Ovary (tissue), 9 donors: ENCODE results near the gene GPR137. TPM values are rescaled to one million over a fixed set of nuclear protein-coding genes. Genes with fewer than 3 reads are reported as not detected.

ENCODE experiments used
- DNase-seq, 5 donors: peaks; one replicate each; pipeline ENCODE4 v3.0.0-alpha.2; 2019 to 2020
- H3K27ac ChIP-seq, 2 donors: fragments of 200-600 bp; one replicate each; pipeline versions ENCODE4 v1.5.1 to v1.8.0; 2019 to 2022
- H3K27me3 ChIP-seq: fragments of 200-600 bp; one replicate; pipeline ENCODE4 v1.8.0; 2022
- H3K36me3 ChIP-seq: fragments of 200-600 bp; sonication (generic); one replicate; pipeline ENCODE4 v1.5.1; 2019
- H3K4me1 ChIP-seq: one replicate; pipeline ENCODE4 v1.8.1; 2013; ENCODE audit warnings: mild to moderate bottlenecking, moderate library complexity; ENCODE audit not compliant: insufficient read depth
- H3K4me3 ChIP-seq: fragments of 200-600 bp; sonication (generic); one replicate; pipeline ENCODE4 v1.5.1; 2017
- H3K9me3 ChIP-seq, 2 donors: fragments of 200-600 bp in 1 of 2; sonication (generic) in 1 of 2; one replicate each; pipeline versions ENCODE4 v1.5.1 to v1.8.1; 2013 to 2019; ENCODE audit warnings: mild to moderate bottlenecking in 1 of 2, moderate library complexity in 1 of 2
- EP300 ChIP-seq: sonication (generic); formaldehyde crosslinking; IDR thresholded peaks from one replicate; pipeline ENCODE4 v1.6.1; 2017; ENCODE audit warnings: antibody characterized with exemption
- POLR2A ChIP-seq: fragments of 450-650 bp; IDR thresholded peaks from one replicate; pipeline ENCODE4 v1.6.1; 2017; ENCODE audit warnings: antibody characterized with exemption, mild to moderate bottlenecking, moderate library complexity
- WGBS, 3 donors: extraction: QIAGEN DNeasy Blood & Tissue Kit in 1 of 3; methylation state at CpG; one replicate each; pipeline versions ENCODE4 v1.1.5 to v1.1.7; 2013 to 2017; 5-methylcytosine and 5-hydroxymethylcytosine counted together
- intact Hi-C, 4 donors: fragments of 100-400 bp; cut with DNase I; formaldehyde crosslinking; loops; one replicate each; pipeline versions ENCODE4 v1.11.0 to v1.15.1; 2022 to 2023
- polyA plus RNA-seq, 2 donors: library from polyadenylated mRNA; stranded (reverse); fragments of 200-250 nt in 1 of 2; fragments of 350-450 nt in 1 of 2; fragmentation: Illumina TruSeq in 1 of 2; extraction: RNeasy Lipid Tissue Mini Kit (QIAGEN cat#74804) in 1 of 2; gene quantifications; one replicate each; pipeline ENCODE4 v1.2.3, GENCODE V29; 2013 to 2014
- total RNA-seq, 7 donors: library from RNA; depleted of rRNA in 2 of 7; stranded (reverse); fragments of >200 nt in 2 of 7; fragmentation: NEBNext Ultra II Directional in 3 of 7; extraction: Animal tissue kit (Norgen Biotek cat#: 25700) in 3 of 7; gene quantifications; one replicate each; pipeline versions ENCODE4 v1.1.0 to v1.2.4, GENCODE V29; 2016 to 2023
- TF ChIP-seq, protein P1 (sequence below), 3 donors: fragments of 450-650 bp in 2 of 3; fragments of 200-600 bp in 1 of 3; IDR thresholded peaks; one replicate each; pipeline versions ENCODE4 v1.5.1 to v1.8.0; 2016 to 2022; ENCODE audit warnings: antibody characterized with exemption in 3 of 3, mild to moderate bottlenecking in 1 of 3
- donor health status: DM: no; HTN: no; CAD: no; lungs with moderate emphysema.
- donor health status: DM: no; HTN: no; CAD: no.
- donor health status: Bipolar disorder and iron deficiency.
- donor health status: DM: yes; HTN: yes; CAD: no.
- donor health status: DM: no; HTN: no; CAD: no.
- donor health status: DM: yes; HTN: yes; CAD: no.

The GPR137 gene
- total and polyA plus RNA-seq, 9 donors = 3.1 to 30.9 (median 23.2) TPM

- Histone ChIP-seq H3K4me3 (no peak overlapping the region), H3K36me3 (no peaks in the 10 kb centered on the region), H3K27me3 (no peaks in the 10 kb centered on the region), H3K27ac (no peak overlapping the region), H3K4me1 (peaks cover 11% of the 10 kb centered on the region), H3K9me3 (no peaks in the 10 kb centered on the region)
- DNase-seq = peak in 1 of 5 donors; percentile 26
- 78 to 87% (median 79%) methylated on average over 5 of the region's 5 CpGs for WGBS, 3 donors
- intact Hi-C loops = no loop called here
- TF ChIP-seq, protein P1, sequence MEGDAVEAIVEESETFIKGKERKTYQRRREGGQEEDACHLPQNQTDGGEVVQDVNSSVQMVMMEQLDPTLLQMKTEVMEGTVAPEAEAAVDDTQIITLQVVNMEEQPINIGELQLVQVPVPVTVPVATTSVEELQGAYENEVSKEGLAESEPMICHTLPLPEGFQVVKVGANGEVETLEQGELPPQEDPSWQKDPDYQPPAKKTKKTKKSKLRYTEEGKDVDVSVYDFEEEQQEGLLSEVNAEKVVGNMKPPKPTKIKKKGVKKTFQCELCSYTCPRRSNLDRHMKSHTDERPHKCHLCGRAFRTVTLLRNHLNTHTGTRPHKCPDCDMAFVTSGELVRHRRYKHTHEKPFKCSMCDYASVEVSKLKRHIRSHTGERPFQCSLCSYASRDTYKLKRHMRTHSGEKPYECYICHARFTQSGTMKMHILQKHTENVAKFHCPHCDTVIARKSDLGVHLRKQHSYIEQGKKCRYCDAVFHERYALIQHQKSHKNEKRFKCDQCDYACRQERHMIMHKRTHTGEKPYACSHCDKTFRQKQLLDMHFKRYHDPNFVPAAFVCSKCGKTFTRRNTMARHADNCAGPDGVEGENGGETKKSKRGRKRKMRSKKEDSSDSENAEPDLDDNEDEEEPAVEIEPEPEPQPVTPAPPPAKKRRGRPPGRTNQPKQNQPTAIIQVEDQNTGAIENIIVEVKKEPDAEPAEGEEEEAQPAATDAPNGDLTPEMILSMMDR (IDR thresholded peaks at IDR 0.05) = no peak
- TF ChIP-seq POLR2A (no peak), EP300 (no peak)
Observed at GRCh38 chr11:64238999-64239398, 46.6 kb upstream of the GPR137 start.

DNA sequence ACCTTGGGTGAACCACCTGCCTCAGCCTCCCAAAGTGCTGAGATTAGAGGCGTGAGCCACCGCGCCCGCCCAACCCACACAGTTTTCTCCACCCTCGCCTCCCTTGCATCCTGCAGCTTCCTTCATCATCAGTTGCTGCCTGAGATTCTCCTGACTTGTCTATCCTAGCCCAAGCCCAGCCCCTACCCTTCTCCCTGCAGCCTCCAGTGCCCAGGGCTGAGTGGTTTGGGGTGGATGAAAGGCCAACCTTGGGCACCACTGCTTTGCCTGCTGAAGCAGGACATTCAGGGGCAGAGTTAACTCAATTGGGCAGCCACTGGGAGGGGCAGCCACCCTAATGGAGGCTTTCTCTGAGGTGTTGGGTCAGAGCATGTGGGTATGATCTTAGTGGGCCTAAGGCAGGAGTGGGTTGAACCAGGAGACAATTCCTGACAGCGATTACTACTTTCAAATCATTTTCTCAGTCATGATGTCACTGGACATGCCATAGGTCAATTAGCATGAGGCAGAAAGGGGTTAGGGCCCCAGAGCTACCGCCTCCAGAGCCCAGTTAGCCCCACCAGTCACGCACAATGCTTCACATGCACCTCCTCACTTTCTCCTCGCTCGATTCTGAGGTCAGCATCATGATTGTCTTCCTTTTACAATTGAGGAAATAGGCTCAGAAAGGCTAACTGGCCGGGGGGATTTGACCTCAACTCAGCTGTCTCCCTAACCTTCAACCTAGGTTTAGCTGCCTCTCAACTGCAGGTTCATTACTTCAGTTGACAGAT, 45.8 kb upstream of the GPR137 start:
- TF ChIP-seq, protein P1 (IDR thresholded peaks at IDR 0.05) = no peak
- TF ChIP-seq POLR2A (no peak), EP300 (no peak)
- H3K36me3 ChIP-seq = no peaks in the 10 kb centered on the region
- intact Hi-C loops = loop anchor here in 1 of 4 donors (5.0 kb wide), 1 partner anchor 67 kb away; the partner anchor contains the start of gene ESRRA
- WGBS, 3 donors = 81 to 84% (median 82%) methylated on average over 11 of the region's 11 CpGs
- peaks cover 10% of the 10 kb centered on the region for H3K4me1 ChIP-seq
- peak overlapping the region; percentile 89 to 99 for H3K27ac ChIP-seq
- DNase-seq = peak in 1 of 5 donors; percentile 36
- H3K9me3 ChIP-seq = no peaks in the 10 kb centered on the region
- peak overlapping the region; percentile 96 for H3K4me3 ChIP-seq
- no peaks in the 10 kb centered on the region for H3K27me3 ChIP-seq

- intact Hi-C loops = loop anchor here in 1 of 4 donors (1.0 to 5.0 kb wide), 2 partner anchors 30 to 67 kb away; partner anchors contain the start of gene ESRRA
- no peaks in the 10 kb centered on the region for H3K36me3 ChIP-seq
- peak within 1 kb of the TSS; percentile 96 for H3K4me3 ChIP-seq
- TF ChIP-seq POLR2A (peak; percentile 82), EP300 (peak; percentile 91)
- TF ChIP-seq, protein P1 (IDR thresholded peaks at IDR 0.05) = peak in 1 of 3 donors; percentile 24
- H3K27ac ChIP-seq = peak within 1 kb of the TSS; percentile 89 to 99
- H3K27me3 ChIP-seq = no peaks in the 10 kb centered on the region
- H3K9me3 ChIP-seq = no peaks in the 10 kb centered on the region
- peak; percentile 97 to 99 (median 98) for DNase-seq
- peaks cover 8% of the 10 kb centered on the region for H3K4me1 ChIP-seq
- 2 to 4% (median 2%) methylated on average over 48 to 58 of the region's 58 CpGs for WGBS, 3 donors
Observed at GRCh38 chr11:64240435-64241240, 45.0 kb upstream of the GPR137 start, which contains the start of gene FKBP2. Gene FKBP2, plus strand, starts transcription at chr11:64241095. Its CDS starts 1,293 bp downstream, at chr11:64242388.

GRCh38 chr11:64241241-64241490, 44.5 kb upstream of the GPR137 start:
- TF ChIP-seq POLR2A = no peak
- TF ChIP-seq EP300 = no peak
- TF ChIP-seq, protein P1 (IDR thresholded peaks at IDR 0.05) = no peak

More at GRCh38 chr11:64241241-64241490, 44.5 kb upstream of the GPR137 start:
- Histone ChIP-seq H3K4me3 (peak overlapping the region; percentile 96), H3K4me1 (peaks cover 13% of the 10 kb centered on the region), H3K27me3 (no peaks in the 10 kb centered on the region), H3K27ac (peak overlapping the region; percentile 89 to 99), H3K36me3 (no peaks in the 10 kb centered on the region), H3K9me3 (no peaks in the 10 kb centered on the region)
- WGBS, 3 donors = 0 to 1% (median 1%) methylated on average over 20 to 24 of the region's 24 CpGs
- peak in 3 of 5 donors; percentile 100 for DNase-seq
- intact Hi-C loops = loop anchor here in 1 of 4 donors (1.0 to 5.0 kb wide), 2 partner anchors 29 to 66 kb away; partner anchors contain the start of gene ESRRA
